CD14-positive monocyte (primary cell): ENCODE data around the gene GPATCH2. TPM values are rescaled to one million over a fixed set of nuclear protein-coding genes. Genes with fewer than 3 reads are reported as not detected.

Experiments used
- DNase-seq, 3 donors: peaks; one replicate each; pipeline ENCODE4 v3.0.0-alpha.2; 2011 to 2022
- H2AFZ ChIP-seq: 2 replicates; pipeline ENCODE4 v1.6.0; 2012; ENCODE audit warnings: mild to moderate bottlenecking, low read depth, low read length, inconsistent platforms; ENCODE audit not compliant: insufficient read depth, poor library complexity, severe bottlenecking
- H3K27ac ChIP-seq, 2 donors: 1 replicate in 1 of 2; 2 replicates in 1 of 2; pipeline ENCODE4 v1.5.1; 2012 to 2013; ENCODE audit warnings: low read length in 2 of 2, control low read depth in 1 of 2, inconsistent platforms in 1 of 2, low read depth in 1 of 2, mild to moderate bottlenecking in 1 of 2
- H3K27me3 ChIP-seq, 2 donors: one replicate each; pipeline versions ENCODE4 v1.6.0 to v1.6.1; 2011 to 2013; ENCODE audit warnings: low read length in 2 of 2; ENCODE audit not compliant: control insufficient read depth in 2 of 2, insufficient read depth in 2 of 2
- H3K36me3 ChIP-seq, 2 donors: replicated peaks in 1 of 2; 1 replicate in 1 of 2; 2 replicates in 1 of 2; pipeline versions ENCODE4 v1.5.1 to v1.6.1; 2012 to 2013; ENCODE audit warnings: low read length in 2 of 2, control low read depth in 1 of 2, inconsistent platforms in 1 of 2, mild to moderate bottlenecking in 1 of 2; ENCODE audit not compliant: insufficient read depth in 2 of 2, control insufficient read depth in 1 of 2
- H3K4me1 ChIP-seq, 2 donors: 1 replicate in 1 of 2; 2 replicates in 1 of 2; pipeline versions ENCODE4 v1.5.1 to v1.6.1; 2012 to 2013; ENCODE audit warnings: low read length in 2 of 2, control low read depth in 1 of 2, inconsistent platforms in 1 of 2, mild to moderate bottlenecking in 1 of 2, moderate library complexity in 1 of 2; ENCODE audit not compliant: insufficient read depth in 2 of 2, control insufficient read depth in 1 of 2
- H3K4me2 ChIP-seq: replicated peaks from 2 replicates; pipeline ENCODE3; 2012; ENCODE audit warnings: low read length, moderate library complexity, mild to moderate bottlenecking; ENCODE audit not compliant: poor library complexity, severe bottlenecking; ENCODE audit errors: extremely low read depth
- H3K4me3 ChIP-seq, 3 experiments: fragments of 200-600 bp in 1 of 3; sonication (generic) in 1 of 3; replicated peaks in 1 of 3; 1 replicate in 2 of 3; 2 replicates in 1 of 3; pipeline ENCODE4 v1.5.1; 2011 to 2013; ENCODE audit warnings: low read length in 3 of 3, mild to moderate bottlenecking in 3 of 3, control low read depth in 2 of 3, low read depth in 2 of 3, inconsistent platforms in 1 of 3, moderate library complexity in 1 of 3
- H3K79me2 ChIP-seq: 2 replicates; pipeline ENCODE4 v1.6.0; 2012; ENCODE audit warnings: mild to moderate bottlenecking, control low read depth, inconsistent platforms, low read length, moderate library complexity; ENCODE audit not compliant: insufficient read depth
- H3K9ac ChIP-seq: 2 replicates; pipeline ENCODE4 v1.6.0; 2017; ENCODE audit warnings: low read length, mild to moderate bottlenecking; ENCODE audit not compliant: insufficient read depth, poor library complexity, severe bottlenecking
- H3K9me3 ChIP-seq, 2 donors: replicated peaks in 1 of 2; 1 replicate in 1 of 2; 2 replicates in 1 of 2; pipeline versions ENCODE4 v1.5.1 to v1.6.1; 2012 to 2013; ENCODE audit warnings: low read length in 2 of 2, control low read depth in 1 of 2; ENCODE audit not compliant: control insufficient read depth in 1 of 2, insufficient read depth in 1 of 2
- H4K20me1 ChIP-seq: 2 replicates; pipeline ENCODE4 v1.6.0; 2012; ENCODE audit warnings: mild to moderate bottlenecking, low read length, control low read depth, moderate library complexity; ENCODE audit not compliant: insufficient read depth
- H3K27ac Mint-ChIP-seq, 7 donors: one replicate each; pipeline ENCODE4 v1.8.0; 2020; ENCODE audit warnings: mild to moderate bottlenecking in 7 of 7, mixed read lengths in 7 of 7, moderate library complexity in 6 of 7, inconsistent platforms in 2 of 7
- H3K27me3 Mint-ChIP-seq, 3 donors: one replicate each; pipeline ENCODE4 v1.8.0; 2021 to 2022; ENCODE audit warnings: low read depth in 3 of 3, mild to moderate bottlenecking in 3 of 3, mixed read lengths in 3 of 3, moderate library complexity in 3 of 3, inconsistent platforms in 1 of 3
- H3K36me3 Mint-ChIP-seq, 2 donors: one replicate each; pipeline ENCODE4 v1.8.0; 2020; ENCODE audit warnings: mixed read lengths in 2 of 2, inconsistent platforms in 1 of 2, mild to moderate bottlenecking in 1 of 2
- H3K4me1 Mint-ChIP-seq: one replicate; pipeline ENCODE4 v1.8.0; 2020; ENCODE audit warnings: mild to moderate bottlenecking, mixed read lengths
- H3K4me3 Mint-ChIP-seq, 2 donors: one replicate each; pipeline ENCODE4 v1.8.0; 2020; ENCODE audit warnings: mild to moderate bottlenecking in 2 of 2, mixed read lengths in 2 of 2, moderate library complexity in 1 of 2
- H3K9me3 Mint-ChIP-seq, 7 donors: one replicate each; pipeline ENCODE4 v1.8.0; 2020 to 2022; ENCODE audit warnings: mixed read lengths in 7 of 7, mild to moderate bottlenecking in 6 of 7, moderate library complexity in 6 of 7, inconsistent platforms in 2 of 7
- CTCF ChIP-seq: fragments of 200-600 bp; IDR thresholded peaks from one replicate; pipeline ENCODE4 v1.8.0; 2022; ENCODE audit warnings: antibody characterized with exemption, mild to moderate bottlenecking
- WGBS: methylation state at CpG from one replicate; pipeline ENCODE4 v1.1.5; 2013; ENCODE audit warnings: missing lambda C conversion rate; ENCODE audit not compliant: insufficient coverage; 5-methylcytosine and 5-hydroxymethylcytosine counted together
- intact Hi-C, 2 donors: fragments of 100-400 bp; cut with micrococcal nuclease; formaldehyde crosslinking; loops; one replicate each; pipeline versions ENCODE4 v1.15.0 to v1.15.1; 2023
- polyA plus RNA-seq, 3 donors: library from polyadenylated mRNA; depleted of rRNA in 1 of 3; unstranded in 2 of 3; stranded (reverse) in 1 of 3; fragments of 300-500 nt in 2 of 3; fragments of >200 nt in 1 of 3; fragmentation: Illumina TruSeq in 2 of 3; gene quantifications; 1 replicate in 2 of 3; 2 replicates in 1 of 3; pipeline ENCODE4 v1.2.3, GENCODE V29; 2012 to 2021

GPATCH2 gene
- polyA plus RNA-seq, 3 donors = 1.8 to 3.4 (median 1.9) TPM

DNA sequence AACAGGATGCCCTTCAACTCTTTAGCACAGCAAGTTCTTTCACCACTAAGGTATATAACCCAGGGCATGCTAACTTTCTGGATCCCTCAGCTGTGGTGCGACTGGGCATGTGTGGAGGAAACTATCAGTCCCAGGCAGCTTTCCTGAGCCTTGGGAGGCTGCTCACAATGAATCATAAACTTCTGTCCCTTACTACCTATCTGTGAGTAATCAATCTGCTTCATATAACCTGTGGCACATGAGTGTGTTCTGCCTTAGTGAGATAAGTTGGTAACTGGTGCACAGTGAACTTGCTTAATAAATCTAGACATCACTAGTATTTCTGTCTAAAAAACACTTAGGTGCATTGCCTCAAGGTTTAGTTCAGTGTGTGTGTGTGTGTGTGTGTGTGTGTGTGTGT, 158.0 kb downstream of the GPATCH2 start:
- H3K9me3 Mint-ChIP-seq = peaks cover 0 to 10% (median 2%) of the 10 kb centered on the region in 7 donors
- H3K36me3 Mint-ChIP-seq = peaks cover 0 to 5% of the 10 kb centered on the region in 2 donors
- no peaks in the 10 kb centered on the region for H3K4me1 ChIP-seq

GRCh38 chr1:217471403-217471802, 159.5 kb downstream of the GPATCH2 start:
- Histone ChIP-seq H3K9me3 (peaks cover 0 to 5% of the 10 kb centered on the region in 2 donors), H3K36me3 (no peaks in the 10 kb centered on the region), H3K9ac (no peak overlapping the region), H3K4me2 (no peak overlapping the region), H3K79me2 (no peaks in the 10 kb centered on the region), H3K4me1 (no peaks in the 10 kb centered on the region), H2AFZ (no peak overlapping the region), H3K4me3 (no peak overlapping the region), H3K27ac (no peak overlapping the region), H3K27me3 (no peaks in the 10 kb centered on the region), H4K20me1 (no peaks in the 10 kb centered on the region)
- no peaks in the 10 kb centered on the region for H3K27me3 Mint-ChIP-seq
- whole genome bisulfite sequencing = no CpG with 5 or more reads among the region's 1 CpG
- H3K4me1 Mint-ChIP-seq = no peaks in the 10 kb centered on the region
- H3K36me3 Mint-ChIP-seq = peaks cover 0 to 3% of the 10 kb centered on the region in 2 donors
- no peak overlapping the region for H3K4me3 Mint-ChIP-seq
- no peak overlapping the region for H3K27ac Mint-ChIP-seq
- TF ChIP-seq CTCF = no peak
- peaks cover 0 to 10% (median 3%) of the 10 kb centered on the region in 7 donors for H3K9me3 Mint-ChIP-seq
- DNase-seq = no peak
- intact Hi-C loops = no loop called here

More for the DNA sequence above, 158.0 kb downstream of the GPATCH2 start:
- H2AFZ ChIP-seq = no peak overlapping the region
- no peak overlapping the region for H3K9ac ChIP-seq
- H3K4me2 ChIP-seq = no peak overlapping the region
- Mint-ChIP-seq H3K27me3 (no peaks in the 10 kb centered on the region), H3K4me3 (no peak overlapping the region), H3K27ac (no peak overlapping the region), H3K4me1 (no peaks in the 10 kb centered on the region)
- H3K79me2 ChIP-seq = no peaks in the 10 kb centered on the region
- WGBS = no CpG with 5 or more reads among the region's 1 CpG
- no peak for DNase-seq
- H4K20me1 ChIP-seq = no peaks in the 10 kb centered on the region
- H3K4me3 ChIP-seq = no peak overlapping the region
- no peak for TF ChIP-seq CTCF
- H3K9me3 ChIP-seq = peaks cover 0 to 7% of the 10 kb centered on the region in 2 donors
- intact Hi-C loops = no loop called here
- no peaks in the 10 kb centered on the region for H3K36me3 ChIP-seq
- no peak overlapping the region for H3K27ac ChIP-seq
- H3K27me3 ChIP-seq = no peaks in the 10 kb centered on the region
